Measurements from ENCODE around the gene INPPL1. TPM values are rescaled to one million over a fixed set of nuclear protein-coding genes. Genes with fewer than 3 reads are reported as not detected.
A peak's percentile ranks its signal among the peaks of the same experiment; 100 is the strongest.

The INPPL1 gene
- total and polyA plus RNA-seq, 2 of the 13 experiments (the other 11 are each of a cell fraction or from before 2014, with no cell fraction given): 29.1 to 66.9 TPM

DNA sequence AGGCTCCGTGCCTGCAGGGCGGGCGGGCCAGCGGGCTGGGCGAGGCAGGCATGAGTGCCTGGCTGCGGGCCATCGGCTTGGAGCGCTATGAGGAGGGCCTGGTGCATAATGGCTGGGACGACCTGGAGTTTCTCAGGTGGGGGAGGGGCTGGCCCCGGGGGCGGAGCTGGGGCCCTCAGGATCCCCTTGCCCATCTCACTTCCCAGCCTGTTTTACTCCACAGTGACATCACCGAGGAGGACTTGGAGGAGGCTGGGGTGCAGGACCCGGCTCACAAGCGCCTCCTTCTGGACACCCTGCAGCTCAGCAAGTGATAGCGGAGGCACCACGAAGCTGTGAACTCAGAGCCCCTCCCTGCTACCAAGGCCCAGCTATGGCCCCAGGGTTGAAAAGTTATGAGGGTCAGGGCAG, 13.5 kb downstream of the INPPL1 start (continued):
- TF ChIP-seq, protein P1, sequence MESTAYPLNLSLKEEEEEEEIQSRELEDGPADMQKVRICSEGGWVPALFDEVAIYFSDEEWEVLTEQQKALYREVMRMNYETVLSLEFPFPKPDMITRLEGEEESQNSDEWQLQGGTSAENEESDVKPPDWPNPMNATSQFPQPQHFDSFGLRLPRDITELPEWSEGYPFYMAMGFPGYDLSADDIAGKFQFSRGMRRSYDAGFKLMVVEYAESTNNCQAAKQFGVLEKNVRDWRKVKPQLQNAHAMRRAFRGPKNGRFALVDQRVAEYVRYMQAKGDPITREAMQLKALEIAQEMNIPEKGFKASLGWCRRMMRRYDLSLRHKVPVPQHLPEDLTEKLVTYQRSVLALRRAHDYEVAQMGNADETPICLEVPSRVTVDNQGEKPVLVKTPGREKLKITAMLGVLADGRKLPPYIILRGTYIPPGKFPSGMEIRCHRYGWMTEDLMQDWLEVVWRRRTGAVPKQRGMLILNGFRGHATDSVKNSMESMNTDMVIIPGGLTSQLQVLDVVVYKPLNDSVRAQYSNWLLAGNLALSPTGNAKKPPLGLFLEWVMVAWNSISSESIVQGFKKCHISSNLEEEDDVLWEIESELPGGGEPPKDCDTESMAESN (CRISPR knock-in tag; conservative IDR thresholded peaks at IDR 0.05): no peak
- TF ChIP-seq ZNF101 (CRISPR knock-in tag; IDR thresholded peaks at IDR 0.05; ENCODE audit: borderline replicate concordance, low read depth): no peak
- TF ChIP-seq, protein P2, sequence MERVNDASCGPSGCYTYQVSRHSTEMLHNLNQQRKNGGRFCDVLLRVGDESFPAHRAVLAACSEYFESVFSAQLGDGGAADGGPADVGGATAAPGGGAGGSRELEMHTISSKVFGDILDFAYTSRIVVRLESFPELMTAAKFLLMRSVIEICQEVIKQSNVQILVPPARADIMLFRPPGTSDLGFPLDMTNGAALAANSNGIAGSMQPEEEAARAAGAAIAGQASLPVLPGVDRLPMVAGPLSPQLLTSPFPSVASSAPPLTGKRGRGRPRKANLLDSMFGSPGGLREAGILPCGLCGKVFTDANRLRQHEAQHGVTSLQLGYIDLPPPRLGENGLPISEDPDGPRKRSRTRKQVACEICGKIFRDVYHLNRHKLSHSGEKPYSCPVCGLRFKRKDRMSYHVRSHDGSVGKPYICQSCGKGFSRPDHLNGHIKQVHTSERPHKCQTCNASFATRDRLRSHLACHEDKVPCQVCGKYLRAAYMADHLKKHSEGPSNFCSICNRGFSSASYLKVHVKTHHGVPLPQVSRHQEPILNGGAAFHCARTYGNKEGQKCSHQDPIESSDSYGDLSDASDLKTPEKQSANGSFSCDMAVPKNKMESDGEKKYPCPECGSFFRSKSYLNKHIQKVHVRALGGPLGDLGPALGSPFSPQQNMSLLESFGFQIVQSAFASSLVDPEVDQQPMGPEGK (CRISPR knock-in tag; IDR thresholded peaks at IDR 0.05): 0 out of 2 replicates have a peak, but pooled peaks have one; percentile 18
- TF ChIP-seq, protein P3, sequence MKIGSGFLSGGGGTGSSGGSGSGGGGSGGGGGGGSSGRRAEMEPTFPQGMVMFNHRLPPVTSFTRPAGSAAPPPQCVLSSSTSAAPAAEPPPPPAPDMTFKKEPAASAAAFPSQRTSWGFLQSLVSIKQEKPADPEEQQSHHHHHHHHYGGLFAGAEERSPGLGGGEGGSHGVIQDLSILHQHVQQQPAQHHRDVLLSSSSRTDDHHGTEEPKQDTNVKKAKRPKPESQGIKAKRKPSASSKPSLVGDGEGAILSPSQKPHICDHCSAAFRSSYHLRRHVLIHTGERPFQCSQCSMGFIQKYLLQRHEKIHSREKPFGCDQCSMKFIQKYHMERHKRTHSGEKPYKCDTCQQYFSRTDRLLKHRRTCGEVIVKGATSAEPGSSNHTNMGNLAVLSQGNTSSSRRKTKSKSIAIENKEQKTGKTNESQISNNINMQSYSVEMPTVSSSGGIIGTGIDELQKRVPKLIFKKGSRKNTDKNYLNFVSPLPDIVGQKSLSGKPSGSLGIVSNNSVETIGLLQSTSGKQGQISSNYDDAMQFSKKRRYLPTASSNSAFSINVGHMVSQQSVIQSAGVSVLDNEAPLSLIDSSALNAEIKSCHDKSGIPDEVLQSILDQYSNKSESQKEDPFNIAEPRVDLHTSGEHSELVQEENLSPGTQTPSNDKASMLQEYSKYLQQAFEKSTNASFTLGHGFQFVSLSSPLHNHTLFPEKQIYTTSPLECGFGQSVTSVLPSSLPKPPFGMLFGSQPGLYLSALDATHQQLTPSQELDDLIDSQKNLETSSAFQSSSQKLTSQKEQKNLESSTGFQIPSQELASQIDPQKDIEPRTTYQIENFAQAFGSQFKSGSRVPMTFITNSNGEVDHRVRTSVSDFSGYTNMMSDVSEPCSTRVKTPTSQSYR (CRISPR knock-in tag; IDR thresholded peaks at IDR 0.05; ENCODE audit: borderline replicate concordance): 0 out of 2 replicates have a peak, but pooled peaks have one; percentile 13
- TF ChIP-seq ZNF547 (CRISPR knock-in tag; IDR thresholded peaks at IDR 0.05): no peak
- no peak for TF ChIP-seq SMAD9 (CRISPR knock-in tag; IDR thresholded peaks at IDR 0.05)
- TF ChIP-seq REL (CRISPR knock-in tag; conservative IDR thresholded peaks at IDR 0.05): no peak
- TF ChIP-seq EEA1 (CRISPR knock-in tag; IDR thresholded peaks at IDR 0.05; ENCODE audit: borderline replicate concordance): no peak
- TF ChIP-seq, protein P4, sequence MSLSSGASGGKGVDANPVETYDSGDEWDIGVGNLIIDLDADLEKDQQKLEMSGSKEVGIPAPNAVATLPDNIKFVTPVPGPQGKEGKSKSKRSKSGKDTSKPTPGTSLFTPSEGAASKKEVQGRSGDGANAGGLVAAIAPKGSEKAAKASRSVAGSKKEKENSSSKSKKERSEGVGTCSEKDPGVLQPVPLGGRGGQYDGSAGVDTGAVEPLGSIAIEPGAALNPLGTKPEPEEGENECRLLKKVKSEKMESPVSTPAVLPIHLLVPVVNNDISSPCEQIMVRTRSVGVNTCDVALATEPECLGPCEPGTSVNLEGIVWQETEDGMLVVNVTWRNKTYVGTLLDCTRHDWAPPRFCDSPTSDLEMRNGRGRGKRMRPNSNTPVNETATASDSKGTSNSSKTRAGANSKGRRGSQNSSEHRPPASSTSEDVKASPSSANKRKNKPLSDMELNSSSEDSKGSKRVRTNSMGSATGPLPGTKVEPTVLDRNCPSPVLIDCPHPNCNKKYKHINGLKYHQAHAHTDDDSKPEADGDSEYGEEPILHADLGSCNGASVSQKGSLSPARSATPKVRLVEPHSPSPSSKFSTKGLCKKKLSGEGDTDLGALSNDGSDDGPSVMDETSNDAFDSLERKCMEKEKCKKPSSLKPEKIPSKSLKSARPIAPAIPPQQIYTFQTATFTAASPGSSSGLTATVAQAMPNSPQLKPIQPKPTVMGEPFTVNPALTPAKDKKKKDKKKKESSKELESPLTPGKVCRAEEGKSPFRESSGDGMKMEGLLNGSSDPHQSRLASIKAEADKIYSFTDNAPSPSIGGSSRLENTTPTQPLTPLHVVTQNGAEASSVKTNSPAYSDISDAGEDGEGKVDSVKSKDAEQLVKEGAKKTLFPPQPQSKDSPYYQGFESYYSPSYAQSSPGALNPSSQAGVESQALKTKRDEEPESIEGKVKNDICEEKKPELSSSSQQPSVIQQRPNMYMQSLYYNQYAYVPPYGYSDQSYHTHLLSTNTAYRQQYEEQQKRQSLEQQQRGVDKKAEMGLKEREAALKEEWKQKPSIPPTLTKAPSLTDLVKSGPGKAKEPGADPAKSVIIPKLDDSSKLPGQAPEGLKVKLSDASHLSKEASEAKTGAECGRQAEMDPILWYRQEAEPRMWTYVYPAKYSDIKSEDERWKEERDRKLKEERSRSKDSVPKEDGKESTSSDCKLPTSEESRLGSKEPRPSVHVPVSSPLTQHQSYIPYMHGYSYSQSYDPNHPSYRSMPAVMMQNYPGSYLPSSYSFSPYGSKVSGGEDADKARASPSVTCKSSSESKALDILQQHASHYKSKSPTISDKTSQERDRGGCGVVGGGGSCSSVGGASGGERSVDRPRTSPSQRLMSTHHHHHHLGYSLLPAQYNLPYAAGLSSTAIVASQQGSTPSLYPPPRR (CRISPR knock-in tag; IDR thresholded peaks at IDR 0.05; ENCODE audit: borderline replicate concordance): no peak
- TF ChIP-seq ZNF7 (CRISPR knock-in tag; IDR thresholded peaks at IDR 0.05): no peak
- TF ChIP-seq RBFOX2 (IDR thresholded peaks at IDR 0.05; ENCODE audit: low read depth, low read length): peak; percentile 28
- TF ChIP-seq MEF2D (CRISPR knock-in tag; IDR thresholded peaks at IDR 0.05): no peak
- TF ChIP-seq ZNF530 (CRISPR knock-in tag; IDR thresholded peaks at IDR 0.05; ENCODE audit: low read depth): no peak
- no peak for TF ChIP-seq ZNF274 (CRISPR knock-in tag; IDR thresholded peaks at IDR 0.05)
- no peak for TF ChIP-seq ZNF232 (CRISPR knock-in tag; IDR thresholded peaks at IDR 0.05; ENCODE audit: borderline replicate concordance)
- TF ChIP-seq HCFC1 (IDR thresholded peaks at IDR 0.05; ENCODE audit: low read depth, low read length): no peak
